Measurements from ENCODE around the gene PRIMPOL. TPM values are rescaled to one million over a fixed set of nuclear protein-coding genes. Genes with fewer than 3 reads are reported as not detected.
"Not testable (repeated sequence)": the region's sequence is repeated elsewhere in the genome, so short reads cannot be mapped to it uniquely, and the experiment has no call there.

PRIMPOL gene
- total RNA-seq, 3 donors from 2014 or later, result 6.6 to 6.9 (median 6.7) TPM

- Mint-ChIP-seq H3K9me3 (no peaks in the 10 kb centered on the region), H3K4me3 (peak overlapping the region; percentile 97), H3K36me3 (ENCODE audit: insufficient read depth) (peaks cover 15% of the 10 kb centered on the region), H3K27me3 (ENCODE audit: low read depth) (no peaks in the 10 kb centered on the region), H3K4me1 (ENCODE audit: low read depth) (peaks cover 51% of the 10 kb centered on the region)
- DNase-seq, result peak; percentile 20
- ATAC-seq, result peak; percentile 27 to 34
Measured at GRCh38 chr4:184648313-184649025, 1.1 kb upstream of the PRIMPOL start.

DNA sequence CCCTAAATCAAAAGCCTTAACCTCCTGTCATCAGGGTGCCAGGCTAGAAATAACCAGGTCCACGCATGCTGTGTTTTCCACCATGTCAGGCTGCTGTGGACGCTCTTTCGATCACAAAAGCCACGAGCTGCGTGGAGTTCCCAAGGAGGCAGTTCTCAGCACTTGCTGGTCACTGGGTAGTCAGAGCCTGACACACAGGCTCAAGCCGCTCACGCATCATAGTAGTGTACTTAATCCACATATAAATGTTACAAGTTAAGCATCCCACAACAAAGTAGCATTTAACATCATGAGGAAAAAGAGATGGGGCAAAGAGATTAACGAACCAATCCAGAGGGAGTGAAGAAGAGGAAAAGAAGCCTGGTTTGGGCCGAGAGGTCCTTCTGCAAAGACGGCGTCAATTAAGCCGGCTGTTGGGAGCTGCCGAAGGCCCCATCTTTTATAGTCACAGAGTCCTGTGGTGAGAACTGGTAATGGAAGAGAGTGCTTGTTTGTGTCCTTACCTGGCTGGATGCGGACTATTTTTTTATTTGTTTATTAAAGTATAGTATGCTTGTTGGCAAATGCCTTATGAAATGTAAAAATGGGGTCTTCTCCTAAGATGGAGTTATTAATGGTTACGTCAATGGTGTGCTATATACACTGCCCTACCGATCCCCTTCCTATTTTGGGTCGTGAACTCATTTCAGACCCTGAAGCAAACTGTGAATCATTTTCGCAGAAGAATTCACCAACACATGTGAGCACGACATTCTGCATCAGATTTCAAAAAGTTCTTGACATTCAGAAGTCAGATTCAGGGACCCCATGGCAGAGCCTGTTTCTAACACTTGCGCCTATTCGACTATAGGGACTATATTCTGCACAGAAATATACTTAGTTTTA is 675 bp downstream of the PRIMPOL start:
- Mint-ChIP-seq H3K4me3 (peak overlapping the region; percentile 85), H3K27me3 (ENCODE audit: low read depth) (no peaks in the 10 kb centered on the region), H3K4me1 (ENCODE audit: low read depth) (peaks cover 40% of the 10 kb centered on the region), H3K9me3 (no peaks in the 10 kb centered on the region), H3K36me3 (ENCODE audit: insufficient read depth) (peaks cover 6% of the 10 kb centered on the region)
- peak; percentile 3 to 6 for ATAC-seq
- peak; percentile 11 for DNase-seq

GRCh38 chr4:184651899-184652298 is 2.4 kb downstream of the PRIMPOL start:
- no peaks in the 10 kb centered on the region for H3K27me3 Mint-ChIP-seq (ENCODE audit: low read depth)
- H3K36me3 Mint-ChIP-seq (ENCODE audit: insufficient read depth), result peaks cover 4% of the 10 kb centered on the region
- H3K4me1 Mint-ChIP-seq (ENCODE audit: low read depth), result peaks cover 25% of the 10 kb centered on the region
- no peaks in the 10 kb centered on the region for H3K9me3 Mint-ChIP-seq
- no peak overlapping the region for H3K4me3 Mint-ChIP-seq
- no peak for DNase-seq
- ATAC-seq, result no peak

GRCh38 chr4:184652681-184653080 is 3.1 kb downstream of the PRIMPOL start:
- DNase-seq; ATAC-seq; H3K36me3 Mint-ChIP-seq (ENCODE audit: insufficient read depth); H3K27me3 Mint-ChIP-seq (ENCODE audit: low read depth); H3K4me3 Mint-ChIP-seq; H3K9me3 Mint-ChIP-seq: not testable (repeated sequence)
- H3K4me1 Mint-ChIP-seq (ENCODE audit: low read depth), result peaks cover 17% of the 10 kb centered on the region

DNA sequence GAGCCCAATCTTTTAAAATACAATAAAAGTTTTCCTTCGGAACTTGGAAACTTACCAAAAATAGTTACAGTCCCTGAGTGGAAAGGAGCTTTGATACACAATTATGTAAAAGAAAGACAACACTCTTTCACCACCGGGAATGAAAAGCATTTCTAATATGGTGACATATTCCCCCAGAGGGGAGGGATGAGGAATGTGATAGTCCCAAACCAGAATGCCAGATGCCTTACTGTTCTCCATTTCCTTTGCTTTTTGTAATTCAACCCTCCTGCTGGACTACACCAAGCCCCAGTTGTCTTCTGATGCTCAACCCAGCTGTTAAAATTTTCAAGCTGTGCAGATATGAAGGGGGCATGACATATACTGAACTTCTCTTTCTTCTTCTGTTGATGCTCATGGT is 4.1 kb downstream of the PRIMPOL start:
- Mint-ChIP-seq H3K27me3 (ENCODE audit: low read depth) (no peaks in the 10 kb centered on the region), H3K4me3 (no peak overlapping the region), H3K4me1 (ENCODE audit: low read depth) (peaks cover 10% of the 10 kb centered on the region), H3K36me3 (ENCODE audit: insufficient read depth) (peaks cover 4% of the 10 kb centered on the region), H3K9me3 (no peaks in the 10 kb centered on the region)
- ATAC-seq (no peak), DNase-seq (no peak)

DNA sequence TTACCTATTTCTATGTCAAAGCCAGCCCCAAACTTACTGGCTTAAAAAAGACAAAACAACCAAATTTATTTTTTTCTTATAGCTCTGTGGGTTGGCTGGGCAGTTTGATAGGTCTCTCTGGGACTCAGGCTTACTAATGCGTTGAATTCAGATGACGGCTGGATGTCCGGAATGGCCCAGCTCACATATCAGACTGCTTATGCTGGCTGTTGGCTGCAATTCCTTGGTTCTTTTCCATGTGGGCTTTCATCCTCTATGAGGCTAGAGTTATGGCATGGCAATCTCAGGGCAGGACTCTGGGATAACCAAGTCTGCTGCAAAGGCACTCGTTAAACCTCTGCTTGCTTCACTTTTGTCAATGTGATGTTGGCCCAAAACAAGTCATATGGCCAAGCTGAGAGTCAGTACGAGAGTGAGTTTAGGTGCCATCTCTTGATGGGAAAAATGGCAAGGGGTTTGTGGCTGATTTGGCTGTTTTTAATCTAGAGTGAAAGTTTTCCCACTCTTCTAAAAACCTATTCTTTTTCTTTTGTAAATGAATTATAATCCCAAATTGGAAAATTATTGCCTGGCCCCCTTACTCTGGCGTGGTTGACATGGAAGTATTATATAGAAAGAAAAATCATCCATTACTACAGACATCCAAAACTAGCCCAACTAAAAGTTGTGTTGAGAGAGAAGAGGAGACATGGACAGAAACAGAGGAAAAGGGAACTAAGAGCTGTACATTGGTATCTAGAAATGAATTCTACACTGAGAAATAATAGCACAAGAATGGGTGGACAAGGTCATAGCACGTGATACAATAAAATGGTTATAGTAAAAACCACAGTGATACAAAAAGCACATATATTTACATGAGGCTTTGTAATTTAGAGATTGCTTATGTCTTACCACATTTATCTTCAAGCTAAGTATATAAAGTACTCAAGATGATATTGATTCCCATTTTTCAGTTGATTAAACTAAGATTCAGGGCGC is 6.6 kb downstream of the PRIMPOL start:
- no peak for ATAC-seq
- Mint-ChIP-seq H3K27me3 (ENCODE audit: low read depth) (no peaks in the 10 kb centered on the region), H3K4me3 (no peak overlapping the region), H3K4me1 (ENCODE audit: low read depth) (no peaks in the 10 kb centered on the region), H3K9me3 (no peaks in the 10 kb centered on the region), H3K36me3 (ENCODE audit: insufficient read depth) (peaks cover 4% of the 10 kb centered on the region)
- DNase-seq, result no peak

GRCh38 chr4:184657144-184657543 is 7.6 kb downstream of the PRIMPOL start:
- ATAC-seq, result no peak
- H3K36me3 Mint-ChIP-seq (ENCODE audit: insufficient read depth), result peaks cover 4% of the 10 kb centered on the region
- H3K27me3 Mint-ChIP-seq (ENCODE audit: low read depth), result no peaks in the 10 kb centered on the region

DNA sequence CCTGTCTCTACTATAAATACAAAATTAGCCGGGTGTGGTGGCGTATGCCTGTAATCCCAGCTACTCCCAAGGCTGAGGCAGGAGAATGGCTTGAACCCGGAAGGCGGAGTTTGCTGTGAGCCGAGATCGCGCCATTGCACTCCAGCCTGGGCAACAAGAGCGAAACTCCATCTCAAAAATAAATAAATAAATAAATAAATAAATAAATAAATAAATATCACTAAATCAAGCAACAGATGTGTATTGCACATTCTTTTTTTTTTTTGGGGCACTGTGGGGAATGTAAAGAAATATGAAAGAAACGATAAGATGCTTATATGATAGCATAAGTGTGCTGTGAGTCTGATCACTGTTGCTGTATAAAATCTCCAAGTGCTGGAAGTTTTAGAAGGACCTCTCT is 8.3 kb downstream of the PRIMPOL start:
- H3K4me3 Mint-ChIP-seq; H3K27me3 Mint-ChIP-seq (ENCODE audit: low read depth); DNase-seq; H3K36me3 Mint-ChIP-seq (ENCODE audit: insufficient read depth); ATAC-seq; H3K9me3 Mint-ChIP-seq; H3K4me1 Mint-ChIP-seq (ENCODE audit: low read depth): not testable (repeated sequence)

More at GRCh38 chr4:184657144-184657543, 7.6 kb downstream of the PRIMPOL start:
- Mint-ChIP-seq H3K4me3 (no peak overlapping the region), H3K9me3 (no peaks in the 10 kb centered on the region), H3K4me1 (ENCODE audit: low read depth) (no peaks in the 10 kb centered on the region)
- no peak for DNase-seq

- Mint-ChIP-seq H3K27me3 (ENCODE audit: low read depth) (no peaks in the 10 kb centered on the region), H3K36me3 (ENCODE audit: insufficient read depth) (peaks cover 7% of the 10 kb centered on the region), H3K9me3 (no peaks in the 10 kb centered on the region), H3K4me1 (ENCODE audit: low read depth) (peaks cover 1% of the 10 kb centered on the region), H3K4me3 (no peak overlapping the region)
- DNase-seq (no peak), ATAC-seq (no peak)
Measured at GRCh38 chr4:184660978-184661377, 11.4 kb downstream of the PRIMPOL start.

DNA sequence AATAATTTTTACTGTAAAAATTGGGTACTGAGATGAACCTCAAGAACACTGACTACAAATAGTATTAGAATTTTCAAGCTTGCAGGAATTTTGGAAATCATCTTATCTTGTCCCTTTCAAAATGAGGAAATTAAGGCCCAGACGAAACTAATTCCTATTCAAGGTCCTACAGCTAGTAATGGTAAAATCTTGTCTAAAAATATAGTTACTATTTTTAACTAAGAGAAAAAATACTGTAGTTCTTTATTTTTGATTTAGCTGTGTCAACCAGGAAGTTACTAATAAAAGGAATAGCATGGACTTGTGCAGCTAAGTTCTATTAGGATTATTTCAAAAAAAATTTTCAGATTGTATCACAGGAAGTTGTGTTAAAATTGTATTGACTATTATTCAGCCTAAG is 12.7 kb downstream of the PRIMPOL start:
- Mint-ChIP-seq H3K9me3 (no peaks in the 10 kb centered on the region), H3K36me3 (ENCODE audit: insufficient read depth) (peaks cover 5% of the 10 kb centered on the region), H3K4me1 (ENCODE audit: low read depth) (peaks cover 1% of the 10 kb centered on the region), H3K4me3 (no peak overlapping the region), H3K27me3 (ENCODE audit: low read depth) (no peaks in the 10 kb centered on the region)
- ATAC-seq (no peak), DNase-seq (no peak)

- peak; percentile 41 to 55 for ATAC-seq
- H3K36me3 Mint-ChIP-seq (ENCODE audit: insufficient read depth), result peaks cover 15% of the 10 kb centered on the region
- no peak for DNase-seq
- no peaks in the 10 kb centered on the region for H3K9me3 Mint-ChIP-seq
- no peak overlapping the region for H3K4me3 Mint-ChIP-seq
- H3K4me1 Mint-ChIP-seq (ENCODE audit: low read depth), result peaks cover 20% of the 10 kb centered on the region
- H3K27me3 Mint-ChIP-seq (ENCODE audit: low read depth), result no peaks in the 10 kb centered on the region
Measured at GRCh38 chr4:184664445-184665210, 15.1 kb downstream of the PRIMPOL start.

DNA sequence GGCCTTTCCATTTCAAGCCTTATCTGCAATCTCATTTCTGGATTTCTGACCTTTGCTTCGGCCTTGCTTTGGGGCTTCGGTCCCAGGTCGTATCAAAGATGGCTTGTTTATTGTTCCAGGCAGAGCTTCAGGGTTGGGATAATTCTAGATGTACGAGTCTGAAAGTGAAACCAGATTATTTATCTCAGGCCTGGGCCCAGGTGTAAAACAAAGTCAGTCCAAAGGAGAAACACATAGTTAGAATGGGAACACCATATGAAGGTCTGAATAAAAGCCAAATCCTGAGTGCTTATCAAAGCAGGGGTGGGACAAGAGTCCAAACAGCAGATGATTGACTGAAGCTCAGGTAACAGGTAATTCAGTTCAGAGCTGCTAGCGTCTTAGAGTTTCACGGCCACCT is 17.1 kb downstream of the PRIMPOL start:
- DNase-seq, result no peak
- Mint-ChIP-seq H3K27me3 (ENCODE audit: low read depth) (no peaks in the 10 kb centered on the region), H3K4me3 (no peak overlapping the region), H3K9me3 (no peaks in the 10 kb centered on the region), H3K36me3 (ENCODE audit: insufficient read depth) (peaks cover 17% of the 10 kb centered on the region), H3K4me1 (ENCODE audit: low read depth) (peaks cover 23% of the 10 kb centered on the region)
- ATAC-seq, result no peak

DNA sequence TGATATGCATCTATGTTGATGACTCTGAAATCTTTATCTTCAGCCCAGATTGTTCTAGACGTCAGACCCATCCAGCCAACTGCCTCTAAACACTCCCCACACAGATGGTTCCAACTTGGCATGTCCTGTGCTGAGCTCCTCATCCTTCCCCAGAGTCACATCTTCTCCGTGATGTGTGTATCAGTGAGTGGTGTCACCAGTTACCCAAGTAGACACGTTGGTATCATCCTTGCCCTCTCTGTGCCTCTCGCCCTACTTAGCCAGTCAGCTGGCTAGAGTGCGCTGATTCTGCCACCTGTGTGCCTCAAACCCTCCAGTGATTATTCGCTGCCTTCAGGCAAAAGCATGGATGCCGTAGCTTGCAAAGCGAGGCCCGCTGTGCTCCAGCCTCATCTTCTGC is 18.6 kb downstream of the PRIMPOL start:
- H3K36me3 Mint-ChIP-seq (ENCODE audit: insufficient read depth), result peaks cover 26% of the 10 kb centered on the region

More for the DNA sequence above, 18.6 kb downstream of the PRIMPOL start:
- DNase-seq (no peak), ATAC-seq (peak in 1 of 2 donors; percentile 18)
- Mint-ChIP-seq H3K9me3 (no peaks in the 10 kb centered on the region), H3K4me3 (no peak overlapping the region), H3K4me1 (ENCODE audit: low read depth) (peaks cover 23% of the 10 kb centered on the region), H3K27me3 (ENCODE audit: low read depth) (no peaks in the 10 kb centered on the region)
